IgD-negative memory B cell (primary cell): ENCODE data around the gene WFIKKN2. TPM values are rescaled to one million over a fixed set of nuclear protein-coding genes. Genes with fewer than 3 reads are reported as not detected.

Experiments
- H3K27ac Mint-ChIP-seq, 3 donors: one replicate each; pipeline ENCODE4 v1.8.0; 2020 to 2022; ENCODE audit warnings: mild to moderate bottlenecking in 3 of 3, mixed read lengths in 3 of 3, moderate library complexity in 1 of 3
- H3K27me3 Mint-ChIP-seq: one replicate; pipeline ENCODE4 v1.8.0; 2021; ENCODE audit warnings: mixed read lengths
- H3K36me3 Mint-ChIP-seq: one replicate; pipeline ENCODE4 v1.8.0; 2020; ENCODE audit warnings: mild to moderate bottlenecking, mixed read lengths
- H3K4me1 Mint-ChIP-seq, 3 donors: one replicate each; pipeline ENCODE4 v1.8.0; 2020 to 2022; ENCODE audit warnings: mixed read lengths in 3 of 3, mild to moderate bottlenecking in 1 of 3
- H3K4me3 Mint-ChIP-seq, 4 donors: one replicate each; pipeline ENCODE4 v1.8.0; 2020 to 2022; ENCODE audit warnings: mild to moderate bottlenecking in 4 of 4, mixed read lengths in 4 of 4, moderate library complexity in 3 of 4
- H3K9me3 Mint-ChIP-seq, 3 donors: one replicate each; pipeline ENCODE4 v1.8.0; 2020 to 2021; ENCODE audit warnings: mixed read lengths in 3 of 3, mild to moderate bottlenecking in 1 of 3
- polyA plus RNA-seq: library from polyadenylated mRNA; unstranded; fragments of 300-500 nt; fragmentation: Illumina TruSeq; gene quantifications from one replicate; pipeline ENCODE4 v1.2.3, GENCODE V29; 2021

The WFIKKN2 gene
- polyA plus RNA-seq, 1 donor from 2014 or later = not detected

DNA sequence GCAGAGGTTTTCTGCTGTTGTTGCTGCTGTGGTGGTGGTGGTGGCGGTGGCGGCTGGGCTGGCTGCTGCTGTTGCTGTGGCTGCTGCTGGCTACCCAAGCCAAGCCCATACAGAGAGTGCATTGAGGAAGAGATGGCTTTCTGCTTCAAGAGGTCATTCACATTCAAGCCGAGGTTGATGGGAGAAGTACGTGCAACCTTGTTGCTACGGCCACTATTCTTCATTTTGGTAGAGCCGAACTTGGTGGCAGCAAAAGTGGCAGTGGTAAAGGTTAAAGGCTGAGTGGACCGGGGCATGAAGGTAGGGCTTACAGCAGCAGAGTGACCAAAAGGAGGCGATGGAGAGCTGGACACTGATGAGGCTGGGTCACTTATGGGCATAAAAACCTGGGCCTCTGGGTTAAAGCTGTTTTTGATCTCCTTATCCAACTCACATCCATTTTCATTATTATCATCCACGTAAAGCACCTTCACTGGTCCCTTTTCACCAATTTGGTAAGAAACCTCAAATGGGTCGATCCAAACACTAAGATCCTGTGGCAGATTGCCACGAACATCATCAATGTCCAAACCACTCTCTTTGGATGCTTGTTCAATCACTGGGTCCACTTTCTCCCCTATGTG, 27.9 kb downstream of the WFIKKN2 start:
- Mint-ChIP-seq H3K4me3 (peak overlapping the region in 2 of 4 donors; percentile 47 to 92), H3K9me3 (no peaks in the 10 kb centered on the region), H3K27me3 (no peaks in the 10 kb centered on the region), H3K27ac (peak overlapping the region in 2 of 3 donors; percentile 47 to 71), H3K4me1 (peaks cover 24 to 25% (median 25%) of the 10 kb centered on the region in 3 donors), H3K36me3 (peaks cover 2% of the 10 kb centered on the region)

DNA sequence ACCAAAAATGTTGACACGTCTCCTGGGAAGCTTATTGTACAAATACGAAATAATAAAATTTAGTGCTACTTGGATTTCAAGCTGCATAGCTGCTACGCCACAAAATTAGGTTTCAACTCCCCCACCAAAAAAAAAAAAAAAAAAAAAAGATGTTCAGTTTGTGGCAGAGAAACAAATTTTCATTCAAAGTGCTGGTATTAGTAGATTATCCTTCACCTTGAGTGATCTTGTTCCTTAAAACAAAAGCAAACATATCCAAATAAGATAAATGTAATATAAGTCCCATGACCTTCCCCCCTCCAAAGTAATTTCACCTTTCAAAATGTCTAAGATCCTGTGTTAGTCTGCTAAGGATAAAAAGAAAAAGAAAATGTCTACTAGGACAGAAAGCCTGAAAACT, 28.5 kb downstream of the WFIKKN2 start:
- H3K4me3 Mint-ChIP-seq = peak overlapping the region in 1 of 4 donors; percentile 92
- peaks cover 25 to 28% (median 26%) of the 10 kb centered on the region in 3 donors for H3K4me1 Mint-ChIP-seq

DNA sequence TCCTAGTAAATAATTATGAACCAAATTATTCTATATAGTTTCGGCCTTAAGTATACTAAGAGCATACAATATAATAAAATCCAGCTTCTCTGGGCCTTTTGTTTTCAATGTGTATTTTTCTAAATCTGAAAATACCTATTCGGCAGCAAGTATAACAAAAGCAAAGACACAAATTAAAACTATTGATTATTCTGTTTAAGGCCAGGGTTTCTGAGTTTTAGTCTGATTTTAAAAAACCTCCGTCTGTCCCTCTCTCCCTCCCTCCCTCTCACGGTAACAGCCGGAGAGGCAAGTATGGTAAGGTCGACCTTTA, 29.3 kb downstream of the WFIKKN2 start:
- Mint-ChIP-seq H3K4me3 (peak overlapping the region; percentile 92 to 99 (median 94)), H3K27me3 (no peaks in the 10 kb centered on the region), H3K4me1 (peaks cover 25 to 28% (median 26%) of the 10 kb centered on the region in 3 donors), H3K36me3 (peaks cover 2% of the 10 kb centered on the region), H3K27ac (peak overlapping the region; percentile 92 to 98 (median 95)), H3K9me3 (no peaks in the 10 kb centered on the region)

More for the DNA sequence above, 28.5 kb downstream of the WFIKKN2 start:
- Mint-ChIP-seq H3K27me3 (no peaks in the 10 kb centered on the region), H3K27ac (peak overlapping the region in 2 of 3 donors; percentile 15 to 47), H3K36me3 (peaks cover 2% of the 10 kb centered on the region), H3K9me3 (no peaks in the 10 kb centered on the region)

DNA sequence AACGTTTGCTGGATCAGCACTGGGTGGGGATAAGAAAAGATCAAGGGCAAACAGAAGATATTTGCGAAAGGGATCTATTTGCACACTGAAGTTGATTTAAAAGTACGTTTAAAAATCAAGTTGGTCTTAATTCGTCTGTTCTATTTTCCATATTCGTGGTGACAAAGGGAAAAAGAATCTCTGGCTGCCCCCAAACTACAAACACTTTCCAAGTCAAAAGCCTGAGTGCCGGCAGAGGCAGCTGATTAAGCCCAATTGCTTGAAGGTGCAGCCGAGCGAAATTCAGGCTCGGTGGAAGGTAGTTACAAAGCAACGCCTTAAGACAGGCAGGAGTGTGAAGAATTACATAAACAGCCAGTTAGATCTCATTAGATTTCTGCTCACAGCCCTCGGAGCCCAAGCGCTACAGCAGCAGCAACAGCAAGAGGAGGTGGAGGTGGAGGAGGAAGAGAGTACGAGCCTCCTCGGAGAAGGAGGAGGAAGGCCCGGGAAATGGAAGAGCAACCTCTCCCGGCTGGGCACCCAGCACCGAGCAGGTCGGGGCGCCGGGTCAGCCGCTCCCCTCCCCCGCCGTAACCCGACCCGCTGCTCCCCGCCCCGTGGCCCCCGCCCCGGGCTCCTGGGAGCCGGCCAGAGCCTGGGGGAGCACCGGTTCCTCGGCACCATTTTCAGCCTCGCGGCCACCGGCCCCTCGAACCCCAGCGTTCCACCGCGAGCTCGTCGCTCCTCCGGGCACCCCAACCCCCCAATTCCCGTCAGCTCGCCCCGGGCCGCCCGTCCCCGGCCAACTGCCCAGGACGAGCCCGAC, 29.9 kb downstream of the WFIKKN2 start:
- peak overlapping the region; percentile 92 to 99 (median 94) for H3K4me3 Mint-ChIP-seq
- no peaks in the 10 kb centered on the region for H3K27me3 Mint-ChIP-seq
- peaks cover 25 to 28% (median 26%) of the 10 kb centered on the region in 3 donors for H3K4me1 Mint-ChIP-seq
- peaks cover 2% of the 10 kb centered on the region for H3K36me3 Mint-ChIP-seq
- H3K9me3 Mint-ChIP-seq = no peaks in the 10 kb centered on the region
- H3K27ac Mint-ChIP-seq = peak overlapping the region; percentile 92 to 98 (median 95)

DNA sequence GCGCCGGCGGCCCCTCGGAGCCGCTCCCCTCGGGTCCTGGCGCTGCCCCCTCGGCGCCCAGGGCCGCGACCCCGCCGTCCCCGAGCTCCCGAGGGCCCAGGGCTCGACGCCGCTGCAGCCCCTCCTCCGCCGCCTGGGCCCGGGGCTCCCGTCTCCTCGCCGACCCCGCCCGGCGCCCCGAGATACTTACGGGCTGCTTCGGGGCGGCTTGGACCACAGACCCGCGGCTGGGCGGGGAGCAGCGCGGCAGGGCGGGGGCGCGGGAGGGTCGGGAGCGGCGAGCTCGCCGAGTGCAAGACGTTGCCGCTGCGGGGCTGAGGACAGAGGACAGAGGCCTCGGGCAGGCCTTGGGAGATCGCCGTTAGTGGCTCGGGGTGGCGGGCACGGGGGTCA, 30.5 kb downstream of the WFIKKN2 start:
- peaks cover 2% of the 10 kb centered on the region for H3K36me3 Mint-ChIP-seq
- H3K9me3 Mint-ChIP-seq = no peaks in the 10 kb centered on the region
- peak overlapping the region in 1 of 3 donors; percentile 88 for H3K27ac Mint-ChIP-seq
- peaks cover 25 to 28% (median 26%) of the 10 kb centered on the region in 3 donors for H3K4me1 Mint-ChIP-seq
- H3K27me3 Mint-ChIP-seq = no peaks in the 10 kb centered on the region
- peak overlapping the region; percentile 87 to 99 (median 98) for H3K4me3 Mint-ChIP-seq

DNA sequence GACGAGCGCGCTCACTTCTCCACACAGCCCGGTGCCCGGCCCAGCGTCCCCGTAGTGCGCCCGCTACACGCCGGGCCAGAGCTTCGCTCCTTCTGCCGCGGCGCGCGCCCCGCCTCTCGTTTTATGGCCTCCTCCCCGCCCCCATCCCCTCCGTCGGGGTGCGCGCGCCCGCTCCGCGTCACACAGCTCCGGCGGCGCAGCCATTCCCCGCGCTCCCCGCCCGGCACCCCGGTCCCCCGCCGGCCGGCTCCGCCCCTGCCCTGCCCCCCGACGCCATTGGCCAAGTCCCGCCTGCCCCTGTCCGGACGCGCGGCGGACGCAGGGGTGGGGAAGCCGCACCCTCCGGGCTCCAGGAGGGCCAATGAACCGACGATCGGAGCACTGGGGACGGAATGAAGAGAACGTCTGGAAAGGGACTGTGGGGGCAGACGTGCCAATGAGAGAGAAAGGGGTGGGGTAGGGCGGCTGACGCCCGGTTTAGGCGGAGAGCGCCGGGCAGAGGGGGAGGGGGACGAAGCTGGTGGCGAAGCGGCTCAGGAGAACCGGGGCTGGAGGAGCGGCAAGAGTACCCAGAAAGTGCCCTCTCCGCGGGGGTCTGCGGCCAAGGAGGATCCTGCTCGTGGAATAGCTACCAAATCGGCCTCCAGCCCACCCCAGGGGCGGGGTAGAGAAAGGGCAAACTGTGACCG, 31.0 kb downstream of the WFIKKN2 start, which contains the start of gene TOB1:
TOB1 (minus strand) TSS at position 94 of the 689 bp plus-strand sequence. CDS start 2,337 bp downstream, outside the sequence.
- Mint-ChIP-seq H3K36me3 (peaks cover 2% of the 10 kb centered on the region), H3K4me1 (peaks cover 28 to 30% (median 29%) of the 10 kb centered on the region in 3 donors), H3K27ac (peak within 1 kb of the TSS; percentile 92 to 100 (median 98)), H3K4me3 (peak within 1 kb of the TSS; percentile 92 to 99 (median 98)), H3K27me3 (no peaks in the 10 kb centered on the region), H3K9me3 (no peaks in the 10 kb centered on the region)

DNA sequence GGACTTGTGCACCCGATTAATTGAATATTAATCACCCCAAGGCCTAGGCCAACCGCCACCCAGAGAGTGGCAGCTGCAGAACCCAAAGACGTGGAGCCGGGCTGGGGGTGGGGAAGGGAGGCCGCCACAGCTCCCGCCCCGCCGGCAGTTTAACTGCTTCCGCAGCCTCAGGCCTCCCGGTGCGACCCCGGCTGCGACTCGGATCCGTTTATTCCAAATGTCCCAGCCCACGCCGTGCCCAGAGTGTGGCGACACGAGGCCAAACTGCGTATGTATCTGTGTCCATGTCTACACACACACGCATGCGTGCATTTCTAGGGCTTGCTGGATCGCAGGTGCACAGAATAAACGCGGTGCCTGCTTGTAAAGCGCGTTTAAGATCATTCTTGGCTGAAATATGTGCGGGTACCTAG, 31.6 kb downstream of the WFIKKN2 start:
- Mint-ChIP-seq H3K9me3 (no peaks in the 10 kb centered on the region), H3K4me1 (peaks cover 30 to 35% (median 31%) of the 10 kb centered on the region in 3 donors), H3K27ac (peak overlapping the region; percentile 88 to 100 (median 95)), H3K4me3 (peak overlapping the region; percentile 87 to 99 (median 98)), H3K36me3 (peaks cover 2% of the 10 kb centered on the region), H3K27me3 (no peaks in the 10 kb centered on the region)

DNA sequence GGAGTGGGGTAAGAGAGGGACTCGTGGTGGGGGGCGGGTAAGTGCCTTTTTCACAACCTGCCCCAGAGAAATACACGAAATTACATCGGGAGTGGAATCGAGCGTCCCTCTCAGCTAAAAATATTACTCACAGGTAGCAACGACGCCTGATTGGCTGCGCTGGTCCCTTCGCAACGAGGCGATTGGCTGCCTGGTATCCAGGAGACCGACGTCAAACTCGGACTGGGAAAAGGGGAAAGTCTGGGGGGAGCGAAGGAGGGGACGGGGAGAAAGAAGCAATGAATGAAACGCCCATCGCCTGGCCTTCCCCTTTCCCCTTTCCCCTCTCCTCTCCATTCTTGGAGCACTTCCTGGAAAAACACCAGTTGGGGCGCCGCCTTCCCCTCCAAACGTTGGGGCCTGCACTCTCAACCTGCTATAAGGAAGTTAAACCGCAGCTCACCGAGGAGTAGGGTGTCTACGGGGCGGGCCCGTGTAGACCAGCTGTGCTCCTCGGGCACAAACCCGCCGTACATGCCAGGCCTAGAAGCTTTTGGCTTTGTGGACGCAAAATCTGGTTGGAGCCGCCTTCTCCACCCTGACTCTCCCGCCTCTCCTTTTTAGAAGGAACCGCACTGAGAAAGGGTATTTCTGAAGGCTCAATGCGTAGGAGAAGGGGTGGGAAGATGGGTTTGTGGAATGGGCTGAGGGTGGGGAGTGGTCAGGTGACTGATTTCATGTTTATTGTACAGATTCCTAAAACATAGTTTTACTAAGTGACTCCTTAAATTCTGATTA, 32.2 kb downstream of the WFIKKN2 start:
- Mint-ChIP-seq H3K9me3 (no peaks in the 10 kb centered on the region), H3K27ac (peak overlapping the region; percentile 88 to 100 (median 95)), H3K4me1 (peaks cover 30 to 35% (median 31%) of the 10 kb centered on the region in 3 donors), H3K4me3 (peak overlapping the region; percentile 87 to 99 (median 98)), H3K36me3 (peaks cover 2% of the 10 kb centered on the region), H3K27me3 (no peaks in the 10 kb centered on the region)

DNA sequence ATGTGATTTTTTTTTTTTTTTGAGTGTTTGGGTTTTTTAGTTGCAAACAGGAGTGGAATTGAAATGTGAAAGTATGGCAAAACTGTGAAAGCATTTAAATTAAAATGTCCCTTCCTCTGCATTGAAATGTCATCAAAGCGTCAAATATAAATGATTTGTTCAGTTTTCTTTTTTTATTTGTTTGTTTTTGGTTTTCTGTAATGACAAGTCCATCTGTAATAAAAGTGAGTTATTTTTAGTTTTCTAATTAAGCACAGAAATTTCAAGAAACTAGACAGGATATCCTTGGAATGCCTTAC, 32.7 kb downstream of the WFIKKN2 start:
- Mint-ChIP-seq H3K4me3 (peak overlapping the region; percentile 87 to 99 (median 98)), H3K36me3 (peaks cover 2% of the 10 kb centered on the region), H3K27ac (peak overlapping the region; percentile 88 to 100 (median 95)), H3K27me3 (no peaks in the 10 kb centered on the region), H3K4me1 (peaks cover 27 to 33% (median 31%) of the 10 kb centered on the region in 3 donors), H3K9me3 (no peaks in the 10 kb centered on the region)

DNA sequence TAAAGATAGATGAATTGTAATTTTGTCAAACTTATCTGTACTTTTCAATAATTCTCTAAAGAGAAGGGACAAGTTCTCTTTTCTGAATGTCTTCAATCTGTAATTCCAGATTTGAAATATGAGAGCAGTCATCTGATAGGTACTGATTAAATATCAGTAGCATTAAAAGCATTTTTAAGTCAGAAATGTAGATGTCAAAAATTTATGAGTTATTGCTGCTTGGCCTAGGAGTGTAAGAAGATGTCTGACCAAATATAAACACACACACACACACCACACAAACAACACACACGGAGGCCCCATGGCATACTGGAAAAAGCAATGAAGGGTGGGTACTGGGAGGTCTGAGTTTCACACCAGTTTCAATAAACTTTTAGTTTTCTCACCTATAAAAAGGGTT, 33.2 kb downstream of the WFIKKN2 start:
- Mint-ChIP-seq H3K4me1 (peaks cover 23 to 31% (median 27%) of the 10 kb centered on the region in 3 donors), H3K27ac (peak overlapping the region; percentile 88 to 100 (median 95)), H3K36me3 (no peaks in the 10 kb centered on the region)

DNA sequence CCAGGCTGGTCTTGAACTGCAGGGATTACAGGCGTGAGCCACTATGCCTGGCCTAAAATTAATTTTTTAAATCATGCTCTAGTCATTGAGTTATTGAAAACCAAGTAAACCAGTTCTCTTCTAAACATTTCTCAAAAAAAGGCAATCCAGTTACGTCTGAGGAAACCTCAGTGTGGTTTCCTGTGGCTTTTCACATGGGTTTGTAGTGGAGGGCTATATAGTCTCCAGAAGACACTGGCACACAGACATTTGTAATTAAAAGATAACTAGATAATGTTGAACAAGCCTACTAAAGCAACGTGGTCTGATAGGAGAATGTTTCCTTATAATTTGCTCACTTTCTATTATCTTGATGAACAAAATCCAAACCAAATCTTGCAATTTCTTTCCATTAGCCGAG, 36.0 kb downstream of the WFIKKN2 start:
- H3K4me3 Mint-ChIP-seq = peak overlapping the region in 2 of 4 donors; percentile 69 to 71
- H3K4me1 Mint-ChIP-seq = peaks cover 17% of the 10 kb centered on the region in 3 donors
- peak overlapping the region in 1 of 3 donors; percentile 20 for H3K27ac Mint-ChIP-seq

More for the DNA sequence above, 33.2 kb downstream of the WFIKKN2 start:
- H3K9me3 Mint-ChIP-seq = no peaks in the 10 kb centered on the region
- no peaks in the 10 kb centered on the region for H3K27me3 Mint-ChIP-seq
- H3K4me3 Mint-ChIP-seq = peak overlapping the region in 2 of 4 donors; percentile 87 to 98

DNA sequence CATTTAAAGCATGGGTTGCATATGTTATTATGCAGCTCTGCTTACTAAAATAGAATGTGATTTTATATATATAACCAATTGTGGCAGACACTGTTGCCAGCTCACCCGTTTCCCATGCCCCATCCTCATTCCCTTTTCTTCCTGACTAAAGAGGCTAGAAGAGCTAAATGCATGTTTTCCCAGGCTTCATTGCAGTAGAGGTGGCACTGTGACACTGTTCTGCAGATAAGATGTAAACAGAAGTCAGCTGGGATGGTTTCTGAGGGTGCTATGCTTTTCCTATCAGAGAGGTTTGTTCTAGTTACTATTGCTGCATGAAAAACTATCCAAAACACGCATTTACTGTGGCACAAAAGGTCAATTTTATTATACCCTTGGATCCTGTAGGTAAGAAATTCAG, 36.5 kb downstream of the WFIKKN2 start:
- H3K27me3 Mint-ChIP-seq = no peaks in the 10 kb centered on the region
- peak overlapping the region in 1 of 4 donors; percentile 69 for H3K4me3 Mint-ChIP-seq
- H3K27ac Mint-ChIP-seq = peak overlapping the region in 2 of 3 donors; percentile 18 to 20
- H3K36me3 Mint-ChIP-seq = peaks cover 2% of the 10 kb centered on the region
- H3K9me3 Mint-ChIP-seq = no peaks in the 10 kb centered on the region
- peaks cover 17% of the 10 kb centered on the region in 3 donors for H3K4me1 Mint-ChIP-seq

More for the DNA sequence above, 36.0 kb downstream of the WFIKKN2 start:
- Mint-ChIP-seq H3K27me3 (no peaks in the 10 kb centered on the region), H3K36me3 (peaks cover 2% of the 10 kb centered on the region), H3K9me3 (no peaks in the 10 kb centered on the region)

DNA sequence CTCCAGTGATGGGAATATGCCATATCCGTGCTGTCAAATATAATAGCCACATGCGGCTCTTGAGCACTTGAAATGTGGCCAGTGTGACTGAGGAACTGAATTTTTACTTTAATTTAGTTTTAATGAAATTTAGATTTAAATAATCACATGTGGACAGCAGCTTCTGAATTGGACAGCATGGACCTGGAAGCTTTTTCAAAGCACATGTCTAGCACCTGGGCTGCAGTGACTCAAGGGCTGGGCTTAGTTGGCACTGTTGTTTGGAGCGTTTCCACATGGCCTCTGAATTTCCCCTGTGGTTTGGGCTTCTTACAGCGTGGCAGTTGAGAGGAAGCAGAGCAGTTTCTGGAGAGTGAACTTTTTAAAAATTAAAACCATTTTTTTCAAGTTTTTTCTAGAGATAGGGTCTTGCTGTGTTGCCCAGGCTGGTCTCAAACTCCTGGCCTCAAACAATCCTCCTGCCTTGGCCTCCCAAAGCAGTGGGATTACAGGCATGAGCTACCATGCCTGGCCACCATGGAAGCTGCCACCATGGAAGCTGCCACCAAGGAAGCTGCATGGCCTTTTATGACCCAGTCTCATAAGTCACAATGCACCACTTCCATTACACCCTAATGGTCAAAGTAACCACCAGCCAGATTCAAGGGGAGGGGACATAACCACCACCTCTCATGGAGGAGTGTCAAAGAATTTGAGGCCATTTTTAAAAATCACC, 37.5 kb downstream of the WFIKKN2 start:
- Mint-ChIP-seq H3K4me3 (no peak overlapping the region), H3K4me1 (peaks cover 12 to 15% (median 12%) of the 10 kb centered on the region in 3 donors), H3K9me3 (no peaks in the 10 kb centered on the region), H3K36me3 (peaks cover 2% of the 10 kb centered on the region), H3K27ac (peak overlapping the region in 1 of 3 donors; percentile 34), H3K27me3 (no peaks in the 10 kb centered on the region)

DNA sequence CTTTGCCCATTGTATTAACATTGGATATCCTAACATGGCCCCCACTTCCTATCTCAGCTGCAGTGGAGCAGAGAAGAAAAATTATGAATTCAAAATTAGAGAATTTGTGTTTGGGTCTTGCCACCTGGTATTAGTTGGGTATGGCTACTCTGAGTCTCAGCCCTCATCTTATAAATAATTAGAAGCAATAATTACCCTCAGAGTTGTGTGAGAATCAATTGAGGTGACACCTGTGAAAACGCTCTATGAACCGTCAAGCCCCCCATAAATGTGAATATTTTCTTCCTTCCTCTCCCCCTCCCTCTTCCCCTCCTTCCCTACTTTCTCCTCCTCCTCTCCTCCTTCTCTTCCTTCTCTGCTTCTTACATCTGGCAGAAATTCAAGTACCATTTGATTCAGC, 39.7 kb downstream of the WFIKKN2 start:
- Mint-ChIP-seq H3K27ac (no peak overlapping the region), H3K36me3 (peaks cover 2% of the 10 kb centered on the region), H3K4me1 (peaks cover 6 to 9% (median 7%) of the 10 kb centered on the region in 3 donors), H3K27me3 (no peaks in the 10 kb centered on the region), H3K4me3 (no peak overlapping the region), H3K9me3 (no peaks in the 10 kb centered on the region)
